NCI-H2227 treated with DMSO at 0.1 percent for 48 hours (cell line): ENCODE data around the gene KIFAP3.
"Not testable (repeated sequence)": the region's sequence is repeated elsewhere in the genome, so short reads cannot be mapped to it uniquely, and the experiment has no call there.

Experiments used
- DNase-seq: peaks from one replicate; lab custom pipeline; 2025; lab: John Stamatoyannopoulos, UW

KIFAP3 gene

GRCh38 chr1:169886931-169887330 is 187.6 kb downstream of the KIFAP3 start:
- no peak for DNase-seq

- no peak for DNase-seq
Measured at GRCh38 chr1:169886422-169886821, 188.1 kb downstream of the KIFAP3 start.

GRCh38 chr1:169885207-169885606 is 189.3 kb downstream of the KIFAP3 start:
- no peak for DNase-seq

- DNase-seq = no peak
Measured at GRCh38 chr1:169884634-169885033, 189.9 kb downstream of the KIFAP3 start.

DNA sequence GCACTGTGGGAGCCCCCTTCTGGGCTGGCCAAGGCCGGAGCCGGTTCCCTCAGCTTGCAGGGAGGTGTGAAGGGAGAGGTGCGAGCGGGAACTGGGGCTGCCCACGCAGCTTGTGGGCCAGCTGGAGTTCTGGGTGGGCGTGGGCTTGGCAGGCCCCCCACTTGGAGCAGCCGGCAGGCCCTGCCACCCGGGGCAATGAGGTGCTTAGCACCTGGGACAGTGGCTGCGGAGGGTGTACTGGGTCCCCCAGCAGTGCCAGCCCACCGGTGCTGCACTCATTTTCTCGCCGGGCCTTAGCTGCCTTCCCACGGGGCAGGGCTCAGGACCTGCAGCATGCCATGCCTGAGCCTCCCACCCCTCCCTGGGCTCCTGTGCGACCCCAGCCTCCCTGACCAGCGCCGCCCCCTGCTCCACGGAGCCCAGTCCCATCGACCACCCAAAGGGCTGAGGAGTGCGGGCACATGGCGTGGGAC is 192.4 kb downstream of the KIFAP3 start:
- DNase-seq = no peak

- no peak for DNase-seq
Measured at GRCh38 chr1:169879034-169879840, 195.3 kb downstream of the KIFAP3 start.

GRCh38 chr1:169878498-169878897 is 196.0 kb downstream of the KIFAP3 start:
- no peak for DNase-seq

- DNase-seq = no peak
Measured at GRCh38 chr1:169877800-169878491, 196.5 kb downstream of the KIFAP3 start.

DNA sequence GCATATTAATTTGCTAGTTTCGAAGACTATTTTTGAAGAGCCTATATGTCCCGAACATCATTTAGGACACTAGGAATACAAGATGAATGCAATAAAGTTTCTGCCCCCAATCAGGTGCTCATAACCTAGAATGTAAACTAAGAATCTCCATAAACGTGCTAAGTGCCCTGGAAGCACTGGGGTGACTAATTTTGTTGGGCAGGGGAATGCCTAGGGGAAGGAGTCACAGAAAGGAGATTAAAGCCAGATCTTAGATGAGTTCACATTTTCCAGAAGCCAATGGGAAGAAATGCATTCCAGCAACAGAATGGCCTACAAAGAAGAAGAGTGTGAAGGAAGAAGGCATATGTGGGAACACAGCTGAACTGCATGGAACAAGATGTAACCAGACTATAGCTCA is 200.3 kb downstream of the KIFAP3 start:
- no peak for DNase-seq

- DNase-seq = no peak
Measured at GRCh38 chr1:169873582-169874199, 200.8 kb downstream of the KIFAP3 start.

GRCh38 chr1:169872906-169873305 is 201.6 kb downstream of the KIFAP3 start:
- no peak for DNase-seq

GRCh38 chr1:169871988-169872387 is 202.5 kb downstream of the KIFAP3 start:
- DNase-seq = not testable (repeated sequence)
